Upper lobe of left lung (tissue), 4 donors: Measurements from ENCODE around the gene TMEM183A.

Experiments used
- EP300 ChIP-seq, 4 donors: sonication (generic); formaldehyde crosslinking; IDR thresholded peaks; one replicate each; pipeline ENCODE4 v1.5.1; 2017; ENCODE audit warnings: antibody characterized with exemption in 4 of 4, control low read depth in 2 of 4
- POLR2A ChIP-seq, 4 donors: fragments of 450-650 bp; IDR thresholded peaks; one replicate each; pipeline ENCODE4 v1.5.1; 2016 to 2017; ENCODE audit warnings: antibody characterized with exemption in 4 of 4, mild to moderate bottlenecking in 2 of 4
- TF ChIP-seq, protein P1 (sequence below), 6 experiments: fragments of 450-650 bp in 4 of 6; fragments of 200-600 bp in 2 of 6; sonication (generic) in 2 of 6; IDR thresholded peaks; one replicate each; pipeline ENCODE4 v1.5.1; 2016 to 2019; ENCODE audit warnings: antibody characterized with exemption in 6 of 6

DNA sequence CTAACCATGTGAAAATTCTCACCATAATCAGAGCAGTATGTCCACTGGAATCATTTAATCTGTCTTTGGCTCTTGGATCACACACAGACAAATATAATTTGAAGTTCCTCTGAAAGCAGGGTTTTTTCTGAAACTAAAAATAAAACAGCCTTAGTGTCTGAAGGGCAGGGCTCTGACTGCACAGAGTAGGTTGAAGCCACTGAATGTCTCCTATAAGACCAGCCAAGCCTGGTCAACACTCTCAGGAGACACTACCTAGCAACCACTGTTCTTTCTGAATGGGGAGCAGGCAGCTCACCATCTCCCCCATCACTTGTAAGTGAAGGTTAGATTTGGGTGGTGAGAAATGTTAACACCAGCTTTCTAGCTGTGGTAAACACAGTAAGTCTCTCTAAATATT lies 16.1 kb upstream of the TMEM183A start:
- TF ChIP-seq, protein P1, sequence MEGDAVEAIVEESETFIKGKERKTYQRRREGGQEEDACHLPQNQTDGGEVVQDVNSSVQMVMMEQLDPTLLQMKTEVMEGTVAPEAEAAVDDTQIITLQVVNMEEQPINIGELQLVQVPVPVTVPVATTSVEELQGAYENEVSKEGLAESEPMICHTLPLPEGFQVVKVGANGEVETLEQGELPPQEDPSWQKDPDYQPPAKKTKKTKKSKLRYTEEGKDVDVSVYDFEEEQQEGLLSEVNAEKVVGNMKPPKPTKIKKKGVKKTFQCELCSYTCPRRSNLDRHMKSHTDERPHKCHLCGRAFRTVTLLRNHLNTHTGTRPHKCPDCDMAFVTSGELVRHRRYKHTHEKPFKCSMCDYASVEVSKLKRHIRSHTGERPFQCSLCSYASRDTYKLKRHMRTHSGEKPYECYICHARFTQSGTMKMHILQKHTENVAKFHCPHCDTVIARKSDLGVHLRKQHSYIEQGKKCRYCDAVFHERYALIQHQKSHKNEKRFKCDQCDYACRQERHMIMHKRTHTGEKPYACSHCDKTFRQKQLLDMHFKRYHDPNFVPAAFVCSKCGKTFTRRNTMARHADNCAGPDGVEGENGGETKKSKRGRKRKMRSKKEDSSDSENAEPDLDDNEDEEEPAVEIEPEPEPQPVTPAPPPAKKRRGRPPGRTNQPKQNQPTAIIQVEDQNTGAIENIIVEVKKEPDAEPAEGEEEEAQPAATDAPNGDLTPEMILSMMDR (IDR thresholded peaks at IDR 0.05), result no peak
- no peak for TF ChIP-seq POLR2A (IDR thresholded peaks at IDR 0.05)
- TF ChIP-seq EP300 (IDR thresholded peaks at IDR 0.05), result no peak
